GM10847 (cell line): ENCODE data around the gene RNU1-2.

Experiments
- POLR2A ChIP-seq: IDR thresholded peaks from 2 replicates; pipeline ENCODE4 v1.6.1; 2011; ENCODE audit not compliant: insufficient read length; ENCODE audit errors: extremely low read depth

RNU1-2 gene

GRCh38 chr1:16938351-16939321 is 42.9 kb downstream of the RNU1-2 start:
- no peak for TF ChIP-seq POLR2A

GRCh38 chr1:16944038-16944437 is 48.3 kb downstream of the RNU1-2 start:
- no peak for TF ChIP-seq POLR2A
